ENCODE measurements around the gene MRAP2. TPM values are rescaled to one million over a fixed set of nuclear protein-coding genes. Genes with fewer than 3 reads are reported as not detected.

Gene MRAP2
- total RNA-seq, 5 donors from 2014 or later (not counting 1 experiment from before 2014, with no cell fraction given), result not detected

DNA sequence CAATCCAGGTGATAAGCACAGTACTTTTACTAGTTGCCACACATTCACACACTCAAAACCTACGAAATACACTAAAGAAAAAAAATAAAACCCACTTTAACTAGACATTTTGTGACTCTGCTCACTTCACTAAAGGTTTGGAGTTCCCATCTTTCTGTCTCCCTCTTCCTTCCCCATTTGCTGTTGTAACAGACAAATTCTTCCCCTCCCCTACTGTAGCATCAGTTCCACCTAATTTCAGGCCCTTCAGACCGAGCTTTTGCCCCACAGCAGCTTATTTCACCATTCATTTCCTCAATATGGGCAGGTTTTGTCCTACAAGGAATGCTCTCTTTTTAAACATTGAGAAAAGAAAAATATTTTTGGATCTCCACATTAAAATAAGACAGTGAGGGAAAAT is 31.3 kb upstream of the MRAP2 start:
- Mint-ChIP-seq H3K4me3 (no peak overlapping the region), H3K27ac (no peak overlapping the region), H3K27me3 (peaks cover 6 to 14% of the 10 kb centered on the region in 2 donors), H3K4me1 (no peaks in the 10 kb centered on the region), H3K36me3 (no peaks in the 10 kb centered on the region), H3K9me3 (no peaks in the 10 kb centered on the region)
- POLR2A ChIA-PET, result no interaction called here
- no peaks in the 10 kb centered on the region for H3K27me3 ChIP-seq (replicated peaks in 1 of 2; ENCODE audit: control insufficient read depth in 2 of 2, extremely low read depth in 1 of 2, insufficient read depth in 2 of 2, low read length in 1 of 2)
- DNase-seq (no peak), ATAC-seq (replicated peaks in 1 of 4) (no peak)
- 60% methylated on average over 1 of the region's 2 CpGs for WGBS (ENCODE audit: insufficient coverage)
- no peak overlapping the region for H3K27ac ChIP-seq (ENCODE audit: low read length)
- H3K9me3 ChIP-seq, result no peaks in the 10 kb centered on the region
- H3K4me3 ChIP-seq (ENCODE audit: control insufficient read depth in 1 of 2, extremely low read depth in 1 of 2, low read length in 1 of 2), result no peak overlapping the region
- no peaks in the 10 kb centered on the region for H3K4me1 ChIP-seq (ENCODE audit: control insufficient read depth in 1 of 2, extremely low read depth in 1 of 2, insufficient read depth in 2 of 2, low read length in 2 of 2)
- H3K36me3 ChIP-seq (ENCODE audit: control insufficient read depth in 2 of 2, extremely low read depth in 1 of 2, insufficient read depth in 1 of 2, low read length in 1 of 2), result no peaks in the 10 kb centered on the region
- CTCF ChIA-PET, result no interaction called here

GRCh38 chr6:84003131-84003530 is 30.4 kb upstream of the MRAP2 start:
- Histone ChIP-seq H3K4me1 (ENCODE audit: control insufficient read depth in 1 of 2, extremely low read depth in 1 of 2, insufficient read depth in 2 of 2, low read length in 2 of 2) (no peaks in the 10 kb centered on the region), H3K27me3 (replicated peaks in 1 of 2; ENCODE audit: control insufficient read depth in 2 of 2, extremely low read depth in 1 of 2, insufficient read depth in 2 of 2, low read length in 1 of 2) (no peaks in the 10 kb centered on the region), H3K27ac (ENCODE audit: low read length) (no peak overlapping the region), H3K36me3 (ENCODE audit: control insufficient read depth in 2 of 2, extremely low read depth in 1 of 2, insufficient read depth in 1 of 2, low read length in 1 of 2) (no peaks in the 10 kb centered on the region), H3K9me3 (no peaks in the 10 kb centered on the region), H3K4me3 (ENCODE audit: control insufficient read depth in 1 of 2, extremely low read depth in 1 of 2, low read length in 1 of 2) (no peak overlapping the region)
- ChIA-PET CTCF (no interaction called here), POLR2A (no interaction called here)
- DNase-seq (no peak), ATAC-seq (replicated peaks in 1 of 4) (no peak)
- Mint-ChIP-seq H3K27me3 (peaks cover 11 to 20% of the 10 kb centered on the region in 2 donors), H3K9me3 (no peaks in the 10 kb centered on the region), H3K36me3 (no peaks in the 10 kb centered on the region), H3K27ac (no peak overlapping the region), H3K4me1 (no peaks in the 10 kb centered on the region), H3K4me3 (no peak overlapping the region)
- no CpG with 5 or more reads among the region's 1 CpG for WGBS (ENCODE audit: insufficient coverage)

- no peak overlapping the region for H3K4me3 Mint-ChIP-seq
These were observed 29.9 kb upstream of the MRAP2 start for GRCh38 chr6:84003654-84004053.

GRCh38 chr6:84007871-84008270 is 25.7 kb upstream of the MRAP2 start:
- DNase-seq (no peak), ATAC-seq (replicated peaks in 1 of 4) (no peak)
- Histone ChIP-seq H3K4me3 (ENCODE audit: control insufficient read depth in 1 of 2, extremely low read depth in 1 of 2, low read length in 1 of 2) (no peak overlapping the region), H3K27ac (ENCODE audit: low read length) (no peak overlapping the region), H3K27me3 (replicated peaks in 1 of 2; ENCODE audit: control insufficient read depth in 2 of 2, extremely low read depth in 1 of 2, insufficient read depth in 2 of 2, low read length in 1 of 2) (peaks cover 0 to 2% of the 10 kb centered on the region in 2 experiments), H3K36me3 (ENCODE audit: control insufficient read depth in 2 of 2, extremely low read depth in 1 of 2, insufficient read depth in 1 of 2, low read length in 1 of 2) (no peaks in the 10 kb centered on the region), H3K4me1 (ENCODE audit: control insufficient read depth in 1 of 2, extremely low read depth in 1 of 2, insufficient read depth in 2 of 2, low read length in 2 of 2) (no peaks in the 10 kb centered on the region), H3K9me3 (no peaks in the 10 kb centered on the region)
- no peak overlapping the region for H3K27ac Mint-ChIP-seq
- peaks cover 10 to 17% of the 10 kb centered on the region in 2 donors for H3K27me3 Mint-ChIP-seq
- H3K36me3 Mint-ChIP-seq, result no peaks in the 10 kb centered on the region
- ChIA-PET POLR2A (no interaction called here), CTCF (no interaction called here)
- 33% methylated on average over 1 of the region's 5 CpGs for WGBS (ENCODE audit: insufficient coverage)
- no peaks in the 10 kb centered on the region for H3K9me3 Mint-ChIP-seq
- no peak overlapping the region for H3K4me3 Mint-ChIP-seq
- no peaks in the 10 kb centered on the region for H3K4me1 Mint-ChIP-seq

More at GRCh38 chr6:84003654-84004053, 29.9 kb upstream of the MRAP2 start:
- ATAC-seq (replicated peaks in 1 of 4) (no peak), DNase-seq (no peak)
- POLR2A ChIA-PET, result no interaction called here
- CTCF ChIA-PET, result no interaction called here
- H3K4me1 Mint-ChIP-seq, result no peaks in the 10 kb centered on the region
- H3K36me3 Mint-ChIP-seq, result no peaks in the 10 kb centered on the region
- H3K4me3 ChIP-seq (ENCODE audit: control insufficient read depth in 1 of 2, extremely low read depth in 1 of 2, low read length in 1 of 2), result no peak overlapping the region
- H3K36me3 ChIP-seq (ENCODE audit: control insufficient read depth in 2 of 2, extremely low read depth in 1 of 2, insufficient read depth in 1 of 2, low read length in 1 of 2), result no peaks in the 10 kb centered on the region
- H3K9me3 ChIP-seq, result no peaks in the 10 kb centered on the region
- no peaks in the 10 kb centered on the region for H3K9me3 Mint-ChIP-seq
- H3K27ac ChIP-seq (ENCODE audit: low read length), result no peak overlapping the region
- H3K27ac Mint-ChIP-seq, result no peak overlapping the region
- H3K27me3 Mint-ChIP-seq, result peaks cover 11 to 20% of the 10 kb centered on the region in 2 donors
- no peaks in the 10 kb centered on the region for H3K4me1 ChIP-seq (ENCODE audit: control insufficient read depth in 1 of 2, extremely low read depth in 1 of 2, insufficient read depth in 2 of 2, low read length in 2 of 2)
- H3K27me3 ChIP-seq (replicated peaks in 1 of 2; ENCODE audit: control insufficient read depth in 2 of 2, extremely low read depth in 1 of 2, insufficient read depth in 2 of 2, low read length in 1 of 2), result peaks cover 0 to 2% of the 10 kb centered on the region in 2 experiments
- no CpG with 5 or more reads among the region's 4 CpGs for WGBS (ENCODE audit: insufficient coverage)

DNA sequence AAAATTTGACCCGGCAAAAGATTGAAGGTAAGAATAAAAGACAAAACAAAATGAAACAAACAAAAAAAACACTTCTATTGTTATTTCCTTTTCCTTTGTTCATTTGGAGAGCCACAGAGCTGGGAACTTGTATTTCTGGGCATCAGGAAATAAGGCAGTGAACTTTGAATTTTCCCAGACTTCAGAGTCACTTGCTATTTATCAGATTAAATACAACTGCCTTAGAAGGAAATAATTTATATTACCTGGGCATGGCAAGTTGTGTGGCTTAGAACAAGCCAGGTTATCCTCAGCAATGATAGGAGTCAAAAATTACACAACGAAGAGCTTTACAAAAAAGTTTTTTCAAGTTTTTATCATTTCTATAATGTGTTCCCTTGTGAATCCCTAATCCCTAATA is 20.2 kb upstream of the MRAP2 start:
- Histone ChIP-seq H3K27me3 (replicated peaks in 1 of 2; ENCODE audit: control insufficient read depth in 2 of 2, extremely low read depth in 1 of 2, insufficient read depth in 2 of 2, low read length in 1 of 2) (peaks cover 0 to 2% of the 10 kb centered on the region in 2 experiments), H3K4me3 (ENCODE audit: control insufficient read depth in 1 of 2, extremely low read depth in 1 of 2, low read length in 1 of 2) (no peak overlapping the region), H3K4me1 (ENCODE audit: control insufficient read depth in 1 of 2, extremely low read depth in 1 of 2, insufficient read depth in 2 of 2, low read length in 2 of 2) (no peaks in the 10 kb centered on the region), H3K27ac (ENCODE audit: low read length) (no peak overlapping the region), H3K36me3 (ENCODE audit: control insufficient read depth in 2 of 2, extremely low read depth in 1 of 2, insufficient read depth in 1 of 2, low read length in 1 of 2) (no peaks in the 10 kb centered on the region), H3K9me3 (no peaks in the 10 kb centered on the region)
- CTCF ChIA-PET, result no interaction called here
- H3K4me3 Mint-ChIP-seq, result no peak overlapping the region
- H3K9me3 Mint-ChIP-seq, result no peaks in the 10 kb centered on the region
- no peak for DNase-seq
- no peaks in the 10 kb centered on the region for H3K36me3 Mint-ChIP-seq
- H3K27me3 Mint-ChIP-seq, result peaks cover 2 to 13% of the 10 kb centered on the region in 2 donors
- no CpG with 5 or more reads among the region's 2 CpGs for WGBS (ENCODE audit: insufficient coverage)
- no peak overlapping the region for H3K27ac Mint-ChIP-seq
- POLR2A ChIA-PET, result no interaction called here
- ATAC-seq (replicated peaks in 1 of 4), result no peak
- H3K4me1 Mint-ChIP-seq, result no peaks in the 10 kb centered on the region

DNA sequence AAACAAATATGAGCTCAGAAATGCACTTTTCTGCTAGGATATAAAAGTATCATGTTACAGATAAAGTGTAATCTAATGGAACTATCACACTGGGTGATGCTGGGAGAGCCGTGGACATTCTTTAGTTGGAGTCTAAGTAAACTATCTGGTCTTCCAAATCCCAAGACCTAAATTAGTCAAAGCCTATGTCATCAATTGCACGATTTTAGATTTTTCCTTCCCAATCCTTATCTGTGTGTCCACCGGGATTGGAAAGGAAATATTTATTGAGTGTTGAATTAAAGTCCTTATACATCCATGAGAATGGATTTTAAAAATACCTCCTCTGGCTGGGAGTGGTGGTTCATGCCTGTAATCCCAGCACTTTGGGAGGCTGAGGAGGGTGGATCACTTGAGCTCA is 19.6 kb upstream of the MRAP2 start:
- ATAC-seq (replicated peaks in 1 of 4), result no peak
- Histone ChIP-seq H3K27me3 (replicated peaks in 1 of 2; ENCODE audit: control insufficient read depth in 2 of 2, extremely low read depth in 1 of 2, insufficient read depth in 2 of 2, low read length in 1 of 2) (no peaks in the 10 kb centered on the region), H3K36me3 (ENCODE audit: control insufficient read depth in 2 of 2, extremely low read depth in 1 of 2, insufficient read depth in 1 of 2, low read length in 1 of 2) (no peaks in the 10 kb centered on the region), H3K27ac (ENCODE audit: low read length) (no peak overlapping the region), H3K4me1 (ENCODE audit: control insufficient read depth in 1 of 2, extremely low read depth in 1 of 2, insufficient read depth in 2 of 2, low read length in 2 of 2) (no peaks in the 10 kb centered on the region), H3K4me3 (ENCODE audit: control insufficient read depth in 1 of 2, extremely low read depth in 1 of 2, low read length in 1 of 2) (no peak overlapping the region), H3K9me3 (no peaks in the 10 kb centered on the region)
- DNase-seq, result no peak
- Mint-ChIP-seq H3K4me1 (no peaks in the 10 kb centered on the region), H3K4me3 (no peak overlapping the region), H3K9me3 (no peaks in the 10 kb centered on the region), H3K27me3 (peaks cover 2 to 15% of the 10 kb centered on the region in 2 donors), H3K27ac (no peak overlapping the region), H3K36me3 (no peaks in the 10 kb centered on the region)
- CTCF ChIA-PET, result no interaction called here
- WGBS (ENCODE audit: insufficient coverage), result no CpG with 5 or more reads among the region's 3 CpGs
- POLR2A ChIA-PET, result no interaction called here

DNA sequence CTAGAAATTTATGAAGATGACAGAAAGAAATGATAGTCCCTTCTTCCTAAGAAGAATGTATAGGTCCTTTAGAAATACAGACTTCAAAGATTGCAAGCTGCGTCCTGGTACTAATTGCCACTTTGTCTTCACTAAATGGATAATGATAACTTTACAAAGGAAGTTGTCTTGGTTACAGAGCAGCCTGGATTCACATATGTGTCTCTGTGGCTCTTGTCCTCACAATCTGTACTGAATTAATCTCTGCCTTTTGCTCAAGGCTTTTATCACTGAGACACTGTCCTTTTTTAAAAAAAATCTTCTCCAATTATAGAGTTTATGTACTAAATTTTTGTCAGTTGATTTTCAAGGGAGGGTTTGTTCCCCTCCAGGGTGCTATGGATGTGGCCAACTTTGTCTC is 17.5 kb upstream of the MRAP2 start:
- Mint-ChIP-seq H3K4me1 (peaks cover 0 to 2% (median 0%) of the 10 kb centered on the region in 3 donors), H3K36me3 (no peaks in the 10 kb centered on the region), H3K9me3 (no peaks in the 10 kb centered on the region), H3K27ac (no peak overlapping the region), H3K4me3 (no peak overlapping the region), H3K27me3 (peaks cover 2 to 15% of the 10 kb centered on the region in 2 donors)
- no peaks in the 10 kb centered on the region for H3K36me3 ChIP-seq (ENCODE audit: control insufficient read depth in 2 of 2, extremely low read depth in 1 of 2, insufficient read depth in 1 of 2, low read length in 1 of 2)
- no peak overlapping the region for H3K27ac ChIP-seq (ENCODE audit: low read length)
- no peak for DNase-seq
- H3K27me3 ChIP-seq (replicated peaks in 1 of 2; ENCODE audit: control insufficient read depth in 2 of 2, extremely low read depth in 1 of 2, insufficient read depth in 2 of 2, low read length in 1 of 2), result no peaks in the 10 kb centered on the region
- no CpG with 5 or more reads among the region's 1 CpG for WGBS (ENCODE audit: insufficient coverage)
- CTCF ChIA-PET, result no interaction called here
- no peaks in the 10 kb centered on the region for H3K9me3 ChIP-seq
- H3K4me3 ChIP-seq (ENCODE audit: control insufficient read depth in 1 of 2, extremely low read depth in 1 of 2, low read length in 1 of 2), result no peak overlapping the region
- POLR2A ChIA-PET, result no interaction called here
- no peaks in the 10 kb centered on the region for H3K4me1 ChIP-seq (ENCODE audit: control insufficient read depth in 1 of 2, extremely low read depth in 1 of 2, insufficient read depth in 2 of 2, low read length in 2 of 2)
- ATAC-seq (replicated peaks in 1 of 4), result no peak
